Bronchial epithelial cell (primary cell): ENCODE measurements around the gene CASP9. TPM values are rescaled to one million over a fixed set of nuclear protein-coding genes. Genes with fewer than 3 reads are reported as not detected.

ENCODE experiments used
- DNase-seq: peaks from one replicate; pipeline ENCODE4 v3.0.0-alpha.2; 2010; ENCODE audit warnings: low read depth
- FAIRE-seq: peaks from 2 replicates; lab custom pipeline; 2011; peaks lifted over from hg19 to GRCh38; lab: Jason Lieb, UNC
- H3K27me3 ChIP-seq: 2 replicates; pipeline ENCODE4 v1.5.1; 2011; ENCODE audit warnings: low read length; ENCODE audit not compliant: control insufficient read depth, insufficient read depth
- H3K36me3 ChIP-seq: 2 replicates; pipeline ENCODE4 v1.5.1; 2011; ENCODE audit warnings: low read length; ENCODE audit not compliant: control insufficient read depth, insufficient read depth
- H3K4me3 ChIP-seq: 2 replicates; pipeline ENCODE4 v1.5.1; 2011; ENCODE audit warnings: mild to moderate bottlenecking, low read depth, low read length, control low read depth
- CTCF ChIP-seq: IDR thresholded peaks from 2 replicates; pipeline ENCODE4 v1.5.1; 2011; ENCODE audit warnings: mild to moderate bottlenecking, moderate library complexity, low read length, control low read depth, inconsistent platforms; ENCODE audit not compliant: insufficient read depth, severe bottlenecking
- total RNA-seq: library from RNA; depleted of rRNA; stranded (reverse); fragments of >200 nt; gene quantifications from 2 replicates; pipeline ENCODE4 v1.2.1, GENCODE V29; 2014

CASP9 gene
- total RNA-seq, 1 donor from 2014 or later: 3.2 TPM

GRCh38 chr1:15543589-15544568, 19.9 kb upstream of the CASP9 start:
- peaks cover 13% of the 10 kb centered on the region for H3K36me3 ChIP-seq
- no peak for TF ChIP-seq CTCF
- no peak for FAIRE-seq

GRCh38 chr1:15543251-15543588, 19.2 kb upstream of the CASP9 start:
- Histone ChIP-seq H3K27me3 (no peaks in the 10 kb centered on the region), H3K36me3 (peaks cover 14% of the 10 kb centered on the region), H3K4me3 (no peak overlapping the region)
- DNase-seq (no peak), FAIRE-seq (no peak)
- TF ChIP-seq CTCF: no peak

More at GRCh38 chr1:15543589-15544568, 19.9 kb upstream of the CASP9 start:
- no peak for DNase-seq
- Histone ChIP-seq H3K27me3 (no peaks in the 10 kb centered on the region), H3K4me3 (no peak overlapping the region)

GRCh38 chr1:15542388-15543250, 18.6 kb upstream of the CASP9 start:
- Histone ChIP-seq H3K27me3 (no peaks in the 10 kb centered on the region), H3K36me3 (peaks cover 14% of the 10 kb centered on the region), H3K4me3 (no peak overlapping the region)
- TF ChIP-seq CTCF: no peak
- no peak for DNase-seq
- FAIRE-seq: peak; percentile 50

GRCh38 chr1:15541231-15541792, 17.3 kb upstream of the CASP9 start:
- TF ChIP-seq CTCF: no peak
- FAIRE-seq (no peak), DNase-seq (no peak)
- Histone ChIP-seq H3K27me3 (no peaks in the 10 kb centered on the region), H3K36me3 (peaks cover 13% of the 10 kb centered on the region), H3K4me3 (no peak overlapping the region)

GRCh38 chr1:15540186-15540585, 16.2 kb upstream of the CASP9 start:
- TF ChIP-seq CTCF: no peak
- FAIRE-seq (no peak), DNase-seq (no peak)
- Histone ChIP-seq H3K27me3 (no peaks in the 10 kb centered on the region), H3K36me3 (peaks cover 15% of the 10 kb centered on the region), H3K4me3 (no peak overlapping the region)
